WTC11 (cell line): ENCODE measurements around the gene NEURL1B. TPM values are rescaled to one million over a fixed set of nuclear protein-coding genes. Genes with fewer than 3 reads are reported as not detected.

Source experiments
- ATAC-seq: fragments of 200-7000 bp; cut with Tn5 transposase; 2 replicates; pipeline ENCODE4 v1.10.0; 2021; ENCODE audit warnings: mild to moderate bottlenecking, moderate library complexity
- CTCF ChIA-PET: fragments of 300-600 bp; sonication (Branson Sonifier 250); formaldehyde crosslinking; loops from one replicate; lab custom pipeline; 2021; ENCODE audit warnings: antibody characterized with exemption; lab: Charles Lee
- POLR2A ChIA-PET: fragments of 350-600 bp; sonication (Branson Sonifier 250); formaldehyde crosslinking; loops from one replicate; lab custom pipeline; 2021; ENCODE audit warnings: antibody characterized with exemption; lab: Charles Lee
- DNase-seq: peaks from one replicate; pipeline ENCODE4 v3.0.0; 2021; ENCODE audit warnings: low spot score
- H3K27ac Mint-ChIP-seq: 2 replicates; pipeline ENCODE4 v1.8.0; 2021; ENCODE audit warnings: mixed read lengths
- H3K27me3 Mint-ChIP-seq: 2 replicates; pipeline ENCODE4 v1.8.0; 2021; ENCODE audit warnings: low read depth, mild to moderate bottlenecking, moderate library complexity, mixed read lengths
- H3K36me3 Mint-ChIP-seq: 2 replicates; pipeline ENCODE4 v1.8.0; 2021; ENCODE audit warnings: mixed read lengths
- H3K4me1 Mint-ChIP-seq: 2 replicates; pipeline ENCODE4 v1.8.0; 2022; ENCODE audit warnings: mixed read lengths
- H3K4me3 Mint-ChIP-seq: 2 replicates; pipeline ENCODE4 v1.8.0; 2021; ENCODE audit warnings: mild to moderate bottlenecking, moderate library complexity, mixed read lengths
- H3K9me3 Mint-ChIP-seq: 2 replicates; pipeline ENCODE4 v1.8.0; 2021; ENCODE audit warnings: mixed read lengths
- AFF4 ChIP-seq: sonication (generic); formaldehyde crosslinking; IDR thresholded peaks from 2 replicates; pipeline ENCODE4 v1.8.1; 2023; ENCODE audit warnings: mild to moderate bottlenecking, missing genetic modification reagents, borderline replicate concordance
- ARID4B ChIP-seq: sonication (generic); formaldehyde crosslinking; IDR thresholded peaks from 2 replicates; pipeline ENCODE4 v1.8.0; 2023; ENCODE audit warnings: missing genetic modification reagents, mild to moderate bottlenecking, borderline replicate concordance
- ATF3 ChIP-seq: sonication (generic); formaldehyde crosslinking; conservative IDR thresholded peaks from 2 replicates; pipeline ENCODE4 v1.8.1; 2022; ENCODE audit warnings: mild to moderate bottlenecking, missing genetic modification reagents
- CBFB ChIP-seq: sonication (generic); formaldehyde crosslinking; IDR thresholded peaks from 2 replicates; pipeline ENCODE4 v1.8.1; 2022; ENCODE audit warnings: mild to moderate bottlenecking, low read depth, missing genetic modification reagents
- CREB1 ChIP-seq: sonication (generic); formaldehyde crosslinking; IDR thresholded peaks from 2 replicates; pipeline ENCODE4 v1.8.0; 2023; ENCODE audit warnings: mild to moderate bottlenecking, missing genetic modification reagents
- CREM ChIP-seq: sonication (generic); formaldehyde crosslinking; IDR thresholded peaks from 2 replicates; pipeline ENCODE4 v1.8.1; 2022; ENCODE audit warnings: mild to moderate bottlenecking, missing genetic modification reagents, moderate library complexity
- ESRRA ChIP-seq: sonication (generic); formaldehyde crosslinking; IDR thresholded peaks from 2 replicates; pipeline ENCODE4 v1.8.1; 2022; ENCODE audit warnings: mild to moderate bottlenecking, missing genetic modification reagents, borderline replicate concordance
- GTF2I ChIP-seq: fragments of 250-450 bp; sonication (Bioruptor Pico); conservative IDR thresholded peaks from 2 replicates; pipeline ENCODE4 v1.4.0; 2021; ENCODE audit warnings: mild to moderate bottlenecking
- JUN ChIP-seq: sonication (generic); formaldehyde crosslinking; IDR thresholded peaks from 2 replicates; pipeline ENCODE4 v1.8.0; 2023; ENCODE audit warnings: mild to moderate bottlenecking, missing genetic modification reagents
- PRRX2 ChIP-seq: fragments of 250-450 bp; sonication (Bioruptor Pico); IDR thresholded peaks from 2 replicates; pipeline ENCODE4 v1.8.0; 2021; ENCODE audit warnings: mild to moderate bottlenecking
- SMAD3 ChIP-seq: sonication (generic); formaldehyde crosslinking; IDR thresholded peaks from 2 replicates; pipeline ENCODE4 v1.8.0; 2022; ENCODE audit warnings: missing genetic modification reagents, mild to moderate bottlenecking, borderline replicate concordance
- SOX15 ChIP-seq: fragments of 250-450 bp; sonication (Bioruptor Pico); IDR thresholded peaks from 2 replicates; pipeline ENCODE4 v1.9.0; 2021; ENCODE audit warnings: mild to moderate bottlenecking
- STAT6 ChIP-seq: sonication (generic); formaldehyde crosslinking; conservative IDR thresholded peaks from 2 replicates; pipeline ENCODE4 v1.8.1; 2023; ENCODE audit warnings: mild to moderate bottlenecking, low read depth, missing genetic modification reagents, moderate library complexity
- TEAD4 ChIP-seq: sonication (generic); formaldehyde crosslinking; IDR thresholded peaks from 2 replicates; pipeline ENCODE4 v1.8.0; 2022; ENCODE audit warnings: mild to moderate bottlenecking, missing genetic modification reagents
- ZNF138 ChIP-seq: sonication (generic); formaldehyde crosslinking; conservative IDR thresholded peaks from 2 replicates; pipeline ENCODE4 v1.8.1; 2022; ENCODE audit warnings: mild to moderate bottlenecking, moderate library complexity, missing genetic modification reagents
- ZNF263 ChIP-seq: sonication (generic); formaldehyde crosslinking; IDR thresholded peaks from 2 replicates; pipeline ENCODE4 v1.8.1; 2022; ENCODE audit warnings: low read depth, mild to moderate bottlenecking, moderate library complexity, missing genetic modification reagents
- ZNF281 ChIP-seq: sonication (generic); formaldehyde crosslinking; IDR thresholded peaks from 2 replicates; pipeline ENCODE4 v1.8.0; 2023; ENCODE audit warnings: mild to moderate bottlenecking, missing genetic modification reagents
- ZNF317 ChIP-seq: sonication (generic); formaldehyde crosslinking; IDR thresholded peaks from 2 replicates; pipeline ENCODE4 v1.8.1; 2023; ENCODE audit warnings: low read depth, mild to moderate bottlenecking, moderate library complexity, missing genetic modification reagents, borderline replicate concordance
- ZNF396 ChIP-seq: fragments of 250-450 bp; sonication (Bioruptor Pico); IDR thresholded peaks from 2 replicates; pipeline ENCODE4 v1.8.0; 2021; ENCODE audit warnings: mild to moderate bottlenecking, moderate library complexity, borderline replicate concordance
- total RNA-seq: library from RNA; stranded (reverse); gene quantifications from 3 replicates; pipeline ENCODE4 v1.2.3, GENCODE V29; 2021
- TF ChIP-seq, protein P1 (sequence below): fragments of 250-450 bp; sonication (Bioruptor Pico); IDR thresholded peaks from 2 replicates; pipeline ENCODE4 v1.9.0; 2021; ENCODE audit warnings: mild to moderate bottlenecking

Gene NEURL1B
- total RNA-seq, 1 experiment from 2014 or later, result 9.8 TPM

DNA sequence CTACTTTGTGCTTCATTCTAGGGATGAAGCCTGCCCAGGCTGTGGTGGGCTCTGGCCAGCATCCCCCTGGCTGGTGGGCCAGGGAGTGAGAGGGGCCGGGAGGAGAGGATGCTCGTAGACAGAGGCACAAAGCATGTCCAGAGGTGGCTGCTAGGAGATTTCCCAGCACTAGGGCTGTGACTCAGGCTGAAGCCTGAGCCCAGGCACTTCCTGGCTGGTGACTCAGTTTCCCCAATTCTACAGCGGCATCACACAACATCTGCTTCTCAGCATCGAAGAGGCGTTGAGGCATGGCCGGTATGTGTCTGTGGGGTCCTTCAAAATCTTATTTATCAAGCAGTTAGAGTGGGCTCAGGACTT, 74.3 kb downstream of the NEURL1B start (continued):
- no peak for TF ChIP-seq CBFB (CRISPR knock-in tag)
- TF ChIP-seq, protein P1, sequence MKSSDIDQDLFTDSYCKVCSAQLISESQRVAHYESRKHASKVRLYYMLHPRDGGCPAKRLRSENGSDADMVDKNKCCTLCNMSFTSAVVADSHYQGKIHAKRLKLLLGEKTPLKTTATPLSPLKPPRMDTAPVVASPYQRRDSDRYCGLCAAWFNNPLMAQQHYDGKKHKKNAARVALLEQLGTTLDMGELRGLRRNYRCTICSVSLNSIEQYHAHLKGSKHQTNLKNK, result no peak

- no peak for DNase-seq
- Mint-ChIP-seq H3K9me3 (no peaks in the 10 kb centered on the region), H3K36me3 (no peaks in the 10 kb centered on the region), H3K4me1 (peaks cover 2% of the 10 kb centered on the region; the same call in 1 of the 2 replicates), H3K4me3 (no peak overlapping the region), H3K27ac (no peak overlapping the region), H3K27me3 (peaks cover 23% of the 10 kb centered on the region)
- POLR2A ChIA-PET, result interaction anchor here (1.0 to 1.6 kb wide), 2 partner anchors 55 to 226 kb away, joined by 3 to 11 read pairs; partner anchors contain the start of gene DUSP1
- CTCF ChIA-PET, result interaction anchor here (0.6 to 2.5 kb wide), 33 partner anchors 9 to 342 kb away, joined by 3 to 63 read pairs (median 4); partner anchors contain the start of gene DUSP1
- peak; percentile 49 for ATAC-seq
- TF ChIP-seq AFF4, result no peak
- TF ChIP-seq PRRX2 (CRISPR knock-in tag), result no peak
- TF ChIP-seq ZNF138 (CRISPR knock-in tag), result no peak
- no peak for TF ChIP-seq ZNF317
- TF ChIP-seq ZNF396 (CRISPR knock-in tag), result no peak
- TF ChIP-seq ESRRA (CRISPR knock-in tag), result no peak
- no peak for TF ChIP-seq STAT6
- TF ChIP-seq ZNF263, result no peak
- no peak for TF ChIP-seq SMAD3
- TF ChIP-seq CREB1 (CRISPR knock-in tag), result no peak
- TF ChIP-seq ARID4B (CRISPR knock-in tag), result no peak
- no peak for TF ChIP-seq GTF2I (CRISPR knock-in tag)
- no peak for TF ChIP-seq ZNF281 (CRISPR knock-in tag)
- no peak for TF ChIP-seq ATF3 (CRISPR knock-in tag)
- TF ChIP-seq SOX15, result no peak
- TF ChIP-seq TEAD4, result no peak
- no peak for TF ChIP-seq JUN
- TF ChIP-seq CREM (CRISPR knock-in tag), result no peak
These were observed 75.0 kb downstream of the NEURL1B start for GRCh38 chr5:172715931-172716682.
